Mucosa of descending colon (tissue), 3 donors: ENCODE data around the gene CBFA2T3. TPM values are rescaled to one million over a fixed set of nuclear protein-coding genes. Genes with fewer than 3 reads are reported as not detected.

Source experiments
- ATAC-seq: fragments of 200-7000 bp; cut with Tn5 transposase; one replicate; pipeline ENCODE4 v1.9.1; 2020; ENCODE audit warnings: mild to moderate bottlenecking, moderate library complexity
- DNase-seq, 3 donors: peaks; one replicate each; pipeline ENCODE4 v3.0.0-alpha.2; 2020
- H3K36me3 ChIP-seq: fragments of 200-600 bp; one replicate; pipeline ENCODE4 v1.8.0; 2021; ENCODE audit warnings: low read depth, mild to moderate bottlenecking
- H3K4me1 ChIP-seq: fragments of 200-600 bp; one replicate; pipeline ENCODE4 v1.8.0; 2021; ENCODE audit warnings: low read depth, mild to moderate bottlenecking
- H3K4me3 ChIP-seq: fragments of 200-600 bp; one replicate; pipeline ENCODE4 v1.8.0; 2021; ENCODE audit warnings: mild to moderate bottlenecking
- H3K9me3 ChIP-seq: fragments of 200-600 bp; one replicate; pipeline ENCODE4 v1.8.0; 2021; ENCODE audit warnings: mild to moderate bottlenecking
- intact Hi-C, 2 donors: fragments of 100-400 bp; cut with DNase I in 1 of 2; cut with micrococcal nuclease in 1 of 2; formaldehyde crosslinking; loops; one replicate each; pipeline versions ENCODE4 v1.11.0 to v1.11.1; 2022; cut with DNase I, micrococcal nuclease
- long read RNA-seq, 2 donors: library from polyadenylated mRNA; unstranded; transcript quantifications; one replicate each; pipeline ENCODE4 v2.0.0, GENCODE V29; 2019 to 2021
- total RNA-seq, 3 donors: library from RNA; stranded (reverse); fragmentation: NEBNext Ultra II Directional in 2 of 3; extraction: Animal tissue kit (Norgen Biotek cat#: 25700) in 2 of 3; gene quantifications; one replicate each; pipeline versions ENCODE4 v1.2.1 to v1.2.4, GENCODE V29; 2021 to 2023
- TF ChIP-seq, protein P1 (sequence below): fragments of 200-600 bp; IDR thresholded peaks from one replicate; pipeline ENCODE4 v1.8.0; 2022; ENCODE audit warnings: antibody characterized with exemption, mild to moderate bottlenecking
- donor health status: DM: no; HTN: no; CAD: no; lungs with moderate emphysema.
- donor health status: DM: no; HTN: no; CAD: no.
- donor health status: DM: no; HTN: yes; CAD: no.

CBFA2T3 gene
- total RNA-seq = 10 to 100 TPM in 1 of 3 donors, 1 to 10 TPM in 2; 6.9 to 12.8 (median 8.4) TPM
- long read RNA-seq, donor 1, partial matches to known transcripts = 2 of 4 reads
- long read RNA-seq, donor 1, other reads (novel, unspliced or antisense) = 2 of 4 reads
- long read RNA-seq, donor 2, partial matches to known transcripts = 1 of 1 reads
- long read RNA-seq, donor 2, other reads (novel, unspliced or antisense) = 0 of 1 reads

DNA sequence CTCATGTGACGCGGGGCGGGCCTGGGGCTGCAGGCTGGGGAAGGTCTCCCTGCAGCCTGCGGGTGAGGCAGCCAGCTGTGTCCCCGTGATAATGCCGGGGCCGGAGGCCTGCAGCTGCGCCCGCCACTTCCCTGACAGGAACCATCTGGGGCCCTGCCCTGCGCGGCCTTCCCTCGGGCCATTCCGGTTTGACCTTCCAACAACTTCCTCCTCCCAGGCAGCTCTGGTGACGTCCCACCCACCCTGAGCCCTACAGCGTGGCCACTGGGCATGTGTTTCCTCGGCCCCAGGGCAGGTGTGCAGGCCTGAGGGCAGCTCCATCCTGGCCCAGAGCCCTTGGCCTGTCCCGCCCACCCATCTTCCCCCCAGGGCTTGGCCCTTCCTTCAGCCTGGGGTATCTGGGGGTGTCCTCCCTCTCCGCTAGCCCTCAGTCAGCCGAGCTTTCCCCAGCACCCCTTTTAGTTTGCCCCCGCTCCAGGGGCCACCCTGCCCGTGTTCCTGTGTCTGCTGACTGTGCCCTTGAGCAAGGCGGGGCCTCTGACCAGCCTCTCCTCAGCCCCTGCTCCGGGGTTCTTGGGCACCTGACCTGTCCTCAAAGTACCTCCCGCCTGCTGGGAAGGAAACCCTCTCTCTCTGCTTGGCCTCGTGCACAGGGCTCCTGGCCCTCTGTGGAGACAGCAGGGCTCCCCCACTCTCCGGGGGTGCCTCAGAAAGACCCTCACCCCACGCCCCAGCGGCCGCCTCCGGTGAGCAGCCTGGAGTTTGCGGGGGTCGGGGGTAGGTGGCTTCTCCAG is at the start of gene CBFA2T3:
Gene CBFA2T3, minus strand, starts transcription at position 190 of the 794 bp plus-strand sequence. CDS start 400 bp downstream, outside the sequence.
- Histone ChIP-seq H3K9me3 (no peaks in the 10 kb centered on the region), H3K36me3 (no peaks in the 10 kb centered on the region), H3K4me3 (no peak within 1 kb of the TSS), H3K4me1 (peaks cover 3% of the 10 kb centered on the region)
- ATAC-seq (peak; percentile 72), DNase-seq (peak; percentile 66 to 87 (median 70))
- intact Hi-C loops = no loop called here
- TF ChIP-seq, protein P1, sequence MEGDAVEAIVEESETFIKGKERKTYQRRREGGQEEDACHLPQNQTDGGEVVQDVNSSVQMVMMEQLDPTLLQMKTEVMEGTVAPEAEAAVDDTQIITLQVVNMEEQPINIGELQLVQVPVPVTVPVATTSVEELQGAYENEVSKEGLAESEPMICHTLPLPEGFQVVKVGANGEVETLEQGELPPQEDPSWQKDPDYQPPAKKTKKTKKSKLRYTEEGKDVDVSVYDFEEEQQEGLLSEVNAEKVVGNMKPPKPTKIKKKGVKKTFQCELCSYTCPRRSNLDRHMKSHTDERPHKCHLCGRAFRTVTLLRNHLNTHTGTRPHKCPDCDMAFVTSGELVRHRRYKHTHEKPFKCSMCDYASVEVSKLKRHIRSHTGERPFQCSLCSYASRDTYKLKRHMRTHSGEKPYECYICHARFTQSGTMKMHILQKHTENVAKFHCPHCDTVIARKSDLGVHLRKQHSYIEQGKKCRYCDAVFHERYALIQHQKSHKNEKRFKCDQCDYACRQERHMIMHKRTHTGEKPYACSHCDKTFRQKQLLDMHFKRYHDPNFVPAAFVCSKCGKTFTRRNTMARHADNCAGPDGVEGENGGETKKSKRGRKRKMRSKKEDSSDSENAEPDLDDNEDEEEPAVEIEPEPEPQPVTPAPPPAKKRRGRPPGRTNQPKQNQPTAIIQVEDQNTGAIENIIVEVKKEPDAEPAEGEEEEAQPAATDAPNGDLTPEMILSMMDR = no peak

DNA sequence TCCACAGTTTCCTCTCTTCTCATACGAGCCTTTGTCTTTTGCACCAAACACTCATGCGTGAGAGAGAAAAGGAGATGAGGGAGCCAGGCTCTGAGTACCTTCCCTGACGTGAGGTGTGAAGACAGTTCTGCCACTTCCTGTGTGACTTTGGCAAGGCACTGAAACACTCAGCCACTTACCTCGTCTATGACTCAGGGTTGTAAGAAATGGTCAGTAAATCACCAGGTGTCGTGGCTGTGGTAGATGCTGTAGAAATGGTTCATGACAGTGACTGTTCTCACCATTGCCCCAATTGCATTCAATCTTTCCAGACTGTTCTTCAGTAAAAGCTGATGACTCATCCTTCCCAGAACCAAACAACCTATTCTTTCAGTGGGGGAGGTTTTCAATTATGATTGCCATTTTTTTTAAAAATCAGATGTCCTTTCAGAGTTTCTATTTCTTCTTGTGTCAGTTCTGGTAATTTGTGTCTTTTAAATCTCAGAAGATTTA is 49.2 kb upstream of the CBFA2T3 start:
- TF ChIP-seq, protein P1 = no peak
- Histone ChIP-seq H3K4me1 (no peaks in the 10 kb centered on the region), H3K36me3 (no peaks in the 10 kb centered on the region), H3K4me3 (no peak overlapping the region), H3K9me3 (peaks cover 4% of the 10 kb centered on the region)
- intact Hi-C loops = no loop called here
- DNase-seq (no peak), ATAC-seq (peak; percentile 71)

DNA sequence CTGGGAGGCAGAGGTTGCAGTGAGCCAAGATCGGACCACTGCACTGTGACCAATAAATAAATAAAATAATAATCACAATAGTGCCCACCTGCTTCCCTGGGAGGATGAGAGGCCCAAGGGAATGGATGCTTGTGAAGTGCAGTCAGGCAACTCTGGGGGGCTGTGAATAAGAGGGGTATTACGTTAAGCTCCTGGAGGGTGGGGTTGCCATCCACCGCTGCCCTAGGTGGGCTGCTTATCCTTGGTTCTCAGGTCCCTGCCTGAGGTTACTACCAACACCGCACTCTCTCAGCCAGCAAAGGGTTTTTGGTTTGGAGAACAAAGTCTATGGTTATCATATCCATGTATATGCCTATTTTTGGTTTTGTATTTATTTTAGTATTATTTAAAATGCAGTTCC is 48.6 kb upstream of the CBFA2T3 start:
- TF ChIP-seq, protein P1 = no peak
- Histone ChIP-seq H3K4me3 (no peak overlapping the region), H3K4me1 (no peaks in the 10 kb centered on the region), H3K9me3 (peaks cover 4% of the 10 kb centered on the region), H3K36me3 (no peaks in the 10 kb centered on the region)
- ATAC-seq = no peak
- DNase-seq = no peak
- intact Hi-C loops = no loop called here

DNA sequence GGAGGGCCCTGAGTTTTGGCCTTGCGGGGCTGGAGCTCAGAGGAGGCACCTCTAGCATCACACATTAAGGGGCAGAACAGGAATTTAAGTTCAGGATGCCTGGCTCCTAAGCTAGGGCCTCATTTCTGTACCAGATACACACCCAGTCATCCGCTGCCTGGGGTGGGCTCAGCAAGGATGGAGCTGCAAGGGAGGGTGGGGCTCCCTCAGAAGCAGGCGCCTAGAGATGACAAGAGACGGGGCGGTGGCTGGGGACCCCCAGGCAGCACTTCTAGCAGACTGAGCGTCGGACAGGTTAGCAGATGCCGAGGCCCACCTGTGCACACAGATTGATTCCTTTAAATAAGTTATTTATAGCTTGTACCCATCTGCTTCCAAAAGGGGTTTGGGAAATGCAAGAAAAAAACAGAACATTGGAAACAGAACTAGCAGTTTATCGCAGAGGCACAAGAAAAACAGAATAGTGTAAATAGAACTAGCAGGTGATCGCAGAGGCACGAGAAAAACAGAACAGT is 47.6 kb upstream of the CBFA2T3 start:
- Histone ChIP-seq H3K4me1 (no peaks in the 10 kb centered on the region), H3K9me3 (peaks cover 4% of the 10 kb centered on the region), H3K36me3 (no peaks in the 10 kb centered on the region), H3K4me3 (no peak overlapping the region)
- peak in 2 of 3 donors; percentile 7 to 30 for DNase-seq
- no peak for ATAC-seq
- intact Hi-C loops = no loop called here
- TF ChIP-seq, protein P1 = no peak

DNA sequence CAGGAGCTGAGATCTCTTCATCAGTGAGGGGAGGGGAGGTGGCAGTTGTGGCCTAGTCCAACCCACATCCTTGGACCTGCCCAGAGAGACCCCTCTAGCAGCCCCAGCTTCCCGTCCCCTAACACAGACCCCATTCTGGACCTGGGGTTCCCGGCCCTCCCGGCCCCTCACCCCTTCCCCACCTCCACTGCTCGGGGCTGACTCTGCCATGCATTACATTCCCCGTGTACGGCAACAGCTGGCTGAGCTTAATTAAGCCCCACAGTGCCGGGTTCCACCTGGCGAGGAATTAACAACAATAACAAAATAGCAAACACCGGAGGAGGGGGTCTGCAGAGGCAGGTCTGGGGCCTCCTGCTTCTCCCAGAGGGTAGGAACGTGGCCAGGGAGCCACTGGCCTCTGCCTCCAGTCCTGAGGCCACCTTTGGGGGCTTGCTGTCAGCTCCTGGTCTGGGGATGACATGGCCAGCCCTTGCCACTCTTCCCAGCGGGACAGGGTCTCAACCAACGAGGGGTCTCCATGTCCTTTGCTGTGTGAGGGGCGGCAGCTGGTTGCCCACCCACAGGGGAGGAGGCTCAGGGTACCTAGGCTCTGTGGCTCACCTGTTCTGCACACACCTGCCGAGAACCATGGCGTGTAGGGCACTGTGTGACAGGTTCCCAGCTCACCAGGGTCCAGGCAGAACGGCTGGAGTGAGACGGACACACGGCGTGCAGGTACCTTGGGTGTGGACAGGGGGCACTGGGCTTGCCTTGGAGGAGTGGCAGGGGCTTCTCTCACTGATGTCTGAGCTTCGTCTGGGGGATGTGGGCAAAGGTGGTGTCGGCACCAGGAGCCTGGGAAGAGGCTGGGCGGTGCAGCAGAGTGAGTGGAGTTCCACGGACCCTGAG is 46.9 kb upstream of the CBFA2T3 start:
- ATAC-seq (no peak), DNase-seq (peak in 2 of 3 donors; percentile 8 to 24)
- Histone ChIP-seq H3K4me1 (no peaks in the 10 kb centered on the region), H3K36me3 (no peaks in the 10 kb centered on the region), H3K9me3 (peaks cover 4% of the 10 kb centered on the region), H3K4me3 (no peak overlapping the region)
- intact Hi-C loops = no loop called here
- TF ChIP-seq, protein P1 = no peak
